GM23338 (cell line): ENCODE results near the gene ROBO3.

Experiments used
- CREB1 ChIP-seq: fragments of 250-450 bp; sonication (Bioruptor Pico); IDR thresholded peaks from 2 replicates; pipeline ENCODE4 v1.5.0; 2020; ENCODE audit warnings: low read depth, mild to moderate bottlenecking, moderate library complexity
- EZH2 ChIP-seq: fragments of 200-600 bp; sonication (generic); IDR thresholded peaks from one replicate; pipeline ENCODE4 v1.8.0; 2017; ENCODE audit warnings: antibody characterized with exemption, mild to moderate bottlenecking, low read depth; ENCODE audit not compliant: unreplicated experiment
- EZH2phosphoT487 ChIP-seq: fragments of 200-600 bp; sonication (generic); IDR thresholded peaks from one replicate; pipeline ENCODE4 v1.8.1; 2018; ENCODE audit warnings: antibody characterized with exemption; ENCODE audit not compliant: unreplicated experiment
- JUNB ChIP-seq: IDR thresholded peaks from one replicate; pipeline ENCODE4 v1.6.1; 2016; ENCODE audit warnings: antibody characterized with exemption; ENCODE audit not compliant: unreplicated experiment
- POLR2AphosphoS5 ChIP-seq: IDR thresholded peaks from 2 replicates; pipeline ENCODE4 v1.6.1; 2016; ENCODE audit warnings: antibody characterized with exemption, low read depth
- STAT1 ChIP-seq: IDR thresholded peaks from one replicate; pipeline ENCODE4 v1.6.1; 2016; ENCODE audit warnings: antibody characterized with exemption; ENCODE audit not compliant: unreplicated experiment
- TF ChIP-seq, protein P1 (sequence below), 2 experiments: fragments of 200-600 bp in 1 of 2; sonication (generic) in 1 of 2; conservative IDR thresholded peaks; 2 replicates each; pipeline versions ENCODE4 v1.5.1 to v1.6.1; 2016 to 2017; ENCODE audit warnings: antibody characterized with exemption in 2 of 2, low read depth in 2 of 2, mild to moderate bottlenecking in 2 of 2, moderate library complexity in 1 of 2
- TF ChIP-seq, protein P2 (sequence below): IDR thresholded peaks from 2 replicates; pipeline ENCODE4 v1.6.1; 2016; ENCODE audit warnings: antibody characterized with exemption
- TF ChIP-seq, protein P3 (sequence below): IDR thresholded peaks from one replicate; pipeline ENCODE4 v1.6.1; 2018; ENCODE audit warnings: antibody characterized with exemption; ENCODE audit not compliant: unreplicated experiment

- TF ChIP-seq EZH2phosphoT487: no peak
- TF ChIP-seq EZH2: no peak
- TF ChIP-seq, protein P1, sequence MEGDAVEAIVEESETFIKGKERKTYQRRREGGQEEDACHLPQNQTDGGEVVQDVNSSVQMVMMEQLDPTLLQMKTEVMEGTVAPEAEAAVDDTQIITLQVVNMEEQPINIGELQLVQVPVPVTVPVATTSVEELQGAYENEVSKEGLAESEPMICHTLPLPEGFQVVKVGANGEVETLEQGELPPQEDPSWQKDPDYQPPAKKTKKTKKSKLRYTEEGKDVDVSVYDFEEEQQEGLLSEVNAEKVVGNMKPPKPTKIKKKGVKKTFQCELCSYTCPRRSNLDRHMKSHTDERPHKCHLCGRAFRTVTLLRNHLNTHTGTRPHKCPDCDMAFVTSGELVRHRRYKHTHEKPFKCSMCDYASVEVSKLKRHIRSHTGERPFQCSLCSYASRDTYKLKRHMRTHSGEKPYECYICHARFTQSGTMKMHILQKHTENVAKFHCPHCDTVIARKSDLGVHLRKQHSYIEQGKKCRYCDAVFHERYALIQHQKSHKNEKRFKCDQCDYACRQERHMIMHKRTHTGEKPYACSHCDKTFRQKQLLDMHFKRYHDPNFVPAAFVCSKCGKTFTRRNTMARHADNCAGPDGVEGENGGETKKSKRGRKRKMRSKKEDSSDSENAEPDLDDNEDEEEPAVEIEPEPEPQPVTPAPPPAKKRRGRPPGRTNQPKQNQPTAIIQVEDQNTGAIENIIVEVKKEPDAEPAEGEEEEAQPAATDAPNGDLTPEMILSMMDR (conservative IDR thresholded peaks at IDR 0.05; ENCODE audit: low read depth in 2 of 2): peak in 1 of 2 experiments; percentile 61; a peak in 3 of 4 replicates
- no peak for TF ChIP-seq POLR2AphosphoS5
- TF ChIP-seq, protein P2, sequence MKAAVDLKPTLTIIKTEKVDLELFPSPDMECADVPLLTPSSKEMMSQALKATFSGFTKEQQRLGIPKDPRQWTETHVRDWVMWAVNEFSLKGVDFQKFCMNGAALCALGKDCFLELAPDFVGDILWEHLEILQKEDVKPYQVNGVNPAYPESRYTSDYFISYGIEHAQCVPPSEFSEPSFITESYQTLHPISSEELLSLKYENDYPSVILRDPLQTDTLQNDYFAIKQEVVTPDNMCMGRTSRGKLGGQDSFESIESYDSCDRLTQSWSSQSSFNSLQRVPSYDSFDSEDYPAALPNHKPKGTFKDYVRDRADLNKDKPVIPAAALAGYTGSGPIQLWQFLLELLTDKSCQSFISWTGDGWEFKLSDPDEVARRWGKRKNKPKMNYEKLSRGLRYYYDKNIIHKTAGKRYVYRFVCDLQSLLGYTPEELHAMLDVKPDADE: no peak
- TF ChIP-seq, protein P3, sequence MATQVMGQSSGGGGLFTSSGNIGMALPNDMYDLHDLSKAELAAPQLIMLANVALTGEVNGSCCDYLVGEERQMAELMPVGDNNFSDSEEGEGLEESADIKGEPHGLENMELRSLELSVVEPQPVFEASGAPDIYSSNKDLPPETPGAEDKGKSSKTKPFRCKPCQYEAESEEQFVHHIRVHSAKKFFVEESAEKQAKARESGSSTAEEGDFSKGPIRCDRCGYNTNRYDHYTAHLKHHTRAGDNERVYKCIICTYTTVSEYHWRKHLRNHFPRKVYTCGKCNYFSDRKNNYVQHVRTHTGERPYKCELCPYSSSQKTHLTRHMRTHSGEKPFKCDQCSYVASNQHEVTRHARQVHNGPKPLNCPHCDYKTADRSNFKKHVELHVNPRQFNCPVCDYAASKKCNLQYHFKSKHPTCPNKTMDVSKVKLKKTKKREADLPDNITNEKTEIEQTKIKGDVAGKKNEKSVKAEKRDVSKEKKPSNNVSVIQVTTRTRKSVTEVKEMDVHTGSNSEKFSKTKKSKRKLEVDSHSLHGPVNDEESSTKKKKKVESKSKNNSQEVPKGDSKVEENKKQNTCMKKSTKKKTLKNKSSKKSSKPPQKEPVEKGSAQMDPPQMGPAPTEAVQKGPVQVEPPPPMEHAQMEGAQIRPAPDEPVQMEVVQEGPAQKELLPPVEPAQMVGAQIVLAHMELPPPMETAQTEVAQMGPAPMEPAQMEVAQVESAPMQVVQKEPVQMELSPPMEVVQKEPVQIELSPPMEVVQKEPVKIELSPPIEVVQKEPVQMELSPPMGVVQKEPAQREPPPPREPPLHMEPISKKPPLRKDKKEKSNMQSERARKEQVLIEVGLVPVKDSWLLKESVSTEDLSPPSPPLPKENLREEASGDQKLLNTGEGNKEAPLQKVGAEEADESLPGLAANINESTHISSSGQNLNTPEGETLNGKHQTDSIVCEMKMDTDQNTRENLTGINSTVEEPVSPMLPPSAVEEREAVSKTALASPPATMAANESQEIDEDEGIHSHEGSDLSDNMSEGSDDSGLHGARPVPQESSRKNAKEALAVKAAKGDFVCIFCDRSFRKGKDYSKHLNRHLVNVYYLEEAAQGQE: no peak
- TF ChIP-seq CREB1 (CRISPR knock-in tag): no peak
- no peak for TF ChIP-seq JUNB
- no peak for TF ChIP-seq STAT1
These were observed 26.2 kb downstream of the ROBO3 start for GRCh38 chr11:124891373-124891861.
